Cardiac septum (tissue), 1 donor: ENCODE data around the gene BCKDHB. TPM values are rescaled to one million over a fixed set of nuclear protein-coding genes. Genes with fewer than 3 reads are reported as not detected.
"Not testable (repeated sequence)": the region's sequence is repeated elsewhere in the genome, so short reads cannot be mapped to it uniquely, and the experiment has no call there.

ENCODE experiments used
- DNase-seq: peaks from one replicate; pipeline ENCODE4 v3.0.0-alpha.2; 2020; ENCODE audit warnings: low spot score
- intact Hi-C: fragments of 100-400 bp; cut with DNase I; formaldehyde crosslinking; loops from one replicate; pipeline ENCODE4 v1.14.0; 2022
- total RNA-seq: library from RNA; stranded (reverse); fragmentation: NEBNext Ultra II Directional; extraction: Animal tissue kit (Norgen Biotek cat#: 25700); gene quantifications from one replicate; pipeline ENCODE4 v1.2.1, GENCODE V29; 2021
- donor health status: DM: no; HTN: no; CAD: no.

Gene BCKDHB
- total RNA-seq, 1 donor from 2014 or later: 23.8 TPM

- intact Hi-C loops: no loop called here
- no peak for DNase-seq
Measured at GRCh38 chr6:80196906-80197305, 90.4 kb downstream of the BCKDHB start.

- intact Hi-C loops: no loop called here
- no peak for DNase-seq
Measured at GRCh38 chr6:80197474-80197873, 91.0 kb downstream of the BCKDHB start.

GRCh38 chr6:80197986-80198385 is 91.5 kb downstream of the BCKDHB start:
- DNase-seq: no peak
- intact Hi-C loops: no loop called here

- no peak for DNase-seq
- intact Hi-C loops: no loop called here
Measured at GRCh38 chr6:80203283-80203682, 96.8 kb downstream of the BCKDHB start.

- intact Hi-C loops: no loop called here
- no peak for DNase-seq
Measured at GRCh38 chr6:80205404-80205803, 98.9 kb downstream of the BCKDHB start.

DNA sequence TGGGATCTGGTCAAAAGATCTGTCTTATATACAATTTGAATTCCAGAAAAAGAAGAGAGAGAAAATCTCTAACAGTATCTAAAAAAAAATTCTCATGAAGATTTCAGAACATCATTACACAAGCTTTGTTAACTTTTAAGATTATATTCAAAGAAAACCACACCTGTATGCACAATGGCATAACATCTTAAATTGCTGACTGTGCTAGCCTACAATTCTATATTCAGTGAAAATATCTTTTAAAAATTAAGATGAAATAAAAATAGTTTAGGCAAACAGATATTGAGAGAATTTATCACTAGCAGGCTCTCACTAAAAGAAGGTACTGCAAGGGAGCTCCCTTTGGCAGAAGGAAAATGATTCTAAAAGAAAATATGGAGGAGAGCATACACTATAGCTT is 100.3 kb downstream of the BCKDHB start:
- DNase-seq: no peak
- intact Hi-C loops: no loop called here

GRCh38 chr6:80209430-80209829 is 103.0 kb downstream of the BCKDHB start:
- intact Hi-C loops: no loop called here
- no peak for DNase-seq

GRCh38 chr6:80210618-80211017 is 104.1 kb downstream of the BCKDHB start:
- DNase-seq: no peak
- intact Hi-C loops: no loop called here

GRCh38 chr6:80211286-80211685 is 104.8 kb downstream of the BCKDHB start:
- intact Hi-C loops: no loop called here

DNA sequence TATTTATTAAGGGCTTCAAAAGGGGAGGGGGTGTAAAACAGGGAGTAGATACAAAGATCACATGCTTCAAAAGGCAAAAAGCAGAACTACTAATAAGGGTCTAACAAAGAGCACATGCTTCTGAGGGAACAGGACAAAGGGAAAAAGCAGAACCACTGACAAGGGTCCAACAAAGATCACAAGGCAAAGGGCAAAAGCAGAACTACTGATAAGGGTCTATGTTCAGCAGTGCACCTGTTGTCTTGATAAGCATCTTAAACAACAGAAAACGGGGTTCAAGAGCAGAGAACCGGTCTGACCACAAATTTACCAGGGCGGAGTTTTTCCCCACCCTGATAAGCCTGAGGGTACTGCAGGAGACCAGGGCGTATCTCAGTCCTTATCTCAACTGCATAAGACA is 105.4 kb downstream of the BCKDHB start:
- DNase-seq, intact Hi-C loops: not testable (repeated sequence)

More at GRCh38 chr6:80211286-80211685, 104.8 kb downstream of the BCKDHB start:
- DNase-seq: no peak

- intact Hi-C loops: no loop called here
- no peak for DNase-seq
Measured at GRCh38 chr6:80214436-80215022, 108.1 kb downstream of the BCKDHB start.

GRCh38 chr6:80215063-80215462 is 108.6 kb downstream of the BCKDHB start:
- no peak for DNase-seq
- intact Hi-C loops: no loop called here

DNA sequence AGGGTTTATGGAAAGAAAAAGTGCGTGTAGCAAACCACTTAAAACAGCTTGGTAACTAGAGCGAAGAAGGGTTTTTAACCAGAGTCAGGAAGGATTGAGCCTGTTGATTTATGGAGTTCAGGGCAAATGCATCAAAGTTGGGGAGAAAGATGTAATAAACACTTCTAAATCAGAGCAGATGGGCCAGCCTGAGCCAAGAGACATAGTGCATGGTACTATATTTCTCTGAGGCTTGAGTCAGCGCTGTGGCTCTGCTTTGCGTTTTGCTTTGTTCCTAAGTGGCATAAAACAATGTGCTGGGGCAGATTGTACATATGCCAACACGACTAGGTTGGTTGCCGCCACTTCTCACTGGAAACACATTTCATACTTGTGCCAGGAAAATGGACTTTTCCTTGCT is 111.3 kb downstream of the BCKDHB start:
- intact Hi-C loops: no loop called here

GRCh38 chr6:80223743-80224212 is 117.3 kb downstream of the BCKDHB start:
- no peak for DNase-seq
- intact Hi-C loops: no loop called here

More for the DNA sequence above, 111.3 kb downstream of the BCKDHB start:
- no peak for DNase-seq

GRCh38 chr6:80226151-80226550 is 119.7 kb downstream of the BCKDHB start:
- no peak for DNase-seq

GRCh38 chr6:80226699-80227098 is 120.2 kb downstream of the BCKDHB start:
- no peak for DNase-seq
- intact Hi-C loops: no loop called here

More at GRCh38 chr6:80226151-80226550, 119.7 kb downstream of the BCKDHB start:
- intact Hi-C loops: no loop called here

GRCh38 chr6:80227545-80228105 is 121.2 kb downstream of the BCKDHB start:
- intact Hi-C loops: no loop called here
- DNase-seq: no peak

GRCh38 chr6:80233262-80233661 is 126.8 kb downstream of the BCKDHB start:
- intact Hi-C loops: no loop called here
- no peak for DNase-seq

DNA sequence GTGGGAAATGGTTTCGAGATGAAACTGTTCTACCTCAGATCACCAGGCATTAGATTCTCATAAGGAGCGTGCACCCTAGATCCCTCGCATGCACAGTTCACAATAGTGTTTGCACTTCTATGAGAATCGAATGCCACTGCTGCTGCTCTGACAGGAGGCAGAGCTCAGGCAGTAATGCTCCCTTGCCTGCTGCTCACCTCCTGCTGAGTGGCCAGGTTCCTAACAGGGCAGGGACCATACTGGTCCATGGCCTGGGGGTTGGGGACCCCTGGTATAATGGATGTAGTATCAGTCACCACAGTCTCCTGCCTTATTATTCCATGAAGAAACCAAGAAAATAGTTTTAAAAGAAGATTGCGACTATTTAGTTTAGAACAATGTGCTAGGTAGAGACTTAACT is 127.5 kb downstream of the BCKDHB start:
- intact Hi-C loops: no loop called here
- DNase-seq: no peak

- intact Hi-C loops: no loop called here
- no peak for DNase-seq
Measured at GRCh38 chr6:80234401-80234800, 127.9 kb downstream of the BCKDHB start.

- intact Hi-C loops: no loop called here
- no peak for DNase-seq
Measured at GRCh38 chr6:80234908-80235307, 128.4 kb downstream of the BCKDHB start.

DNA sequence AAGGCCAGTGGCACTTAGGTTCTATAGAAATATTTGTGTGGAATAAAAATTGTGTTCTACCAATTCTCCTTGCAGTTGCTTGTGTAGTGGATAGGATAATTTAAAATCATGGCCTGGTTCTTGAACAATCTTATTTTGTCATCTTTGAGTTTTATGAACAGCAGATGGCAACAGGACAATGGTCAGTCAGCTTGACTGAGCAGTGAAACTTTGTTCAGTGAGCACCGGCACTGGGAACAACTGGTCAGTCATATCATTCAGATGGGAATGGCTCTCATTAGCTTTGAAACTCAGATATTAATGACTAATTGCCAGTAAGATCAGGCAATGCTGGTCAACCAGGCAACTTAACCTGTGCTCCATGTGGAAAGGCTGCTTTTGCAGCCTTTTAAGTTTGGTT is 129.2 kb downstream of the BCKDHB start:
- DNase-seq: no peak
- intact Hi-C loops: no loop called here
